ENCODE measurements around the gene STK24.

GRCh38 chr13:98564204-98564603 is 12.7 kb downstream of the STK24 start:
- no peak for TF ChIP-seq CTCF (IDR thresholded peaks at IDR 0.05)
- TF ChIP-seq POLR2A (IDR thresholded peaks at IDR 0.05): no peak
